Loucy (cell line): Measurements from ENCODE around the gene STAU1.

ENCODE experiments used
- H2AFZ ChIP-seq: fragments of 200-600 bp; sonication (generic); 2 replicates; pipeline ENCODE4 v1.6.0; 2016; ENCODE audit warnings: antibody characterized with exemption, mild to moderate bottlenecking, low read length, moderate library complexity
- H3F3A ChIP-seq: fragments of 200-600 bp; 2 replicates; pipeline ENCODE4 v1.6.0; 2016; ENCODE audit warnings: antibody characterized with exemption, low read depth, mild to moderate bottlenecking
- H3K27me3 ChIP-seq: fragments of 200-600 bp; sonication (generic); 2 replicates; pipeline ENCODE4 v1.6.1; 2014; ENCODE audit warnings: low read length, mild to moderate bottlenecking; ENCODE audit not compliant: insufficient read depth, poor library complexity, severe bottlenecking
- H3K36me3 ChIP-seq: fragments of 200-600 bp; sonication (generic); 2 replicates; pipeline ENCODE4 v1.6.1; 2016; ENCODE audit warnings: low read length; ENCODE audit not compliant: insufficient read depth
- H3K4me1 ChIP-seq: fragments of 200-600 bp; sonication (generic); 2 replicates; pipeline ENCODE4 v1.5.1; 2014; ENCODE audit warnings: low read length, mild to moderate bottlenecking; ENCODE audit not compliant: insufficient read depth, poor library complexity, severe bottlenecking
- H3K4me2 ChIP-seq: fragments of 200-600 bp; sonication (generic); 2 replicates; pipeline ENCODE4 v1.6.0; 2014; ENCODE audit warnings: antibody characterized with exemption, low read length, low read depth, mild to moderate bottlenecking; ENCODE audit not compliant: poor library complexity, severe bottlenecking
- H3K4me3 ChIP-seq: fragments of 200-600 bp; sonication (generic); 2 replicates; pipeline ENCODE4 v1.5.1; 2014; ENCODE audit warnings: low read length, mild to moderate bottlenecking, mixed read lengths; ENCODE audit not compliant: poor library complexity, severe bottlenecking
- H3K79me2 ChIP-seq: fragments of 200-600 bp; sonication (generic); 2 replicates; pipeline ENCODE4 v1.6.1; 2014; ENCODE audit warnings: low read length; ENCODE audit not compliant: insufficient read depth
- H3K9ac ChIP-seq: fragments of 200-600 bp; sonication (generic); 2 replicates; pipeline ENCODE4 v1.6.0; 2014; ENCODE audit warnings: mild to moderate bottlenecking, low read depth, low read length, moderate library complexity; ENCODE audit not compliant: poor library complexity, severe bottlenecking
- H3K9me2 ChIP-seq: fragments of 200-600 bp; sonication (generic); replicated peaks from 2 replicates; pipeline ENCODE4 v1.6.1; 2016; ENCODE audit warnings: low read depth, low read length, mixed read lengths
- H3K9me3 ChIP-seq: fragments of 200-600 bp; sonication (generic); 2 replicates; pipeline ENCODE4 v1.6.1; 2014; ENCODE audit warnings: mild to moderate bottlenecking, antibody characterized with exemption, low read length, low read depth; ENCODE audit not compliant: insufficient read depth
- H4K20me1 ChIP-seq: fragments of 200-600 bp; sonication (generic); 2 replicates; pipeline ENCODE4 v1.6.0; 2014; ENCODE audit warnings: antibody characterized with exemption, low read length, mild to moderate bottlenecking; ENCODE audit not compliant: insufficient read depth, poor library complexity, severe bottlenecking
- CTCF ChIP-seq: fragments of 200-600 bp; sonication (generic); conservative IDR thresholded peaks from 2 replicates; pipeline ENCODE4 v1.5.1; 2014; ENCODE audit warnings: mild to moderate bottlenecking, antibody characterized with exemption, low read length
- EZH2phosphoT487 ChIP-seq: fragments of 200-600 bp; IDR thresholded peaks from 2 replicates; pipeline ENCODE4 v1.6.1; 2018; ENCODE audit warnings: antibody characterized with exemption, mild to moderate bottlenecking, moderate library complexity, borderline replicate concordance

STAU1 gene

GRCh38 chr20:49156481-49156880, 31.7 kb downstream of the STAU1 start:
- no peak for TF ChIP-seq CTCF
- TF ChIP-seq EZH2phosphoT487, result no peak
- H3K4me2 ChIP-seq, result no peak overlapping the region
- no peaks in the 10 kb centered on the region for H3K27me3 ChIP-seq
- no peak overlapping the region for H3K4me3 ChIP-seq
- H4K20me1 ChIP-seq, result peaks cover 29% of the 10 kb centered on the region
- no peaks in the 10 kb centered on the region for H3K9me3 ChIP-seq
- no peak overlapping the region for H3K9ac ChIP-seq
- H2AFZ ChIP-seq, result no peak overlapping the region
- H3F3A ChIP-seq, result no peaks in the 10 kb centered on the region
- peaks cover 67% of the 10 kb centered on the region for H3K79me2 ChIP-seq
- H3K4me1 ChIP-seq, result no peaks in the 10 kb centered on the region
- peaks cover 26% of the 10 kb centered on the region; the same call in 1 of the 2 replicates for H3K36me3 ChIP-seq
- H3K9me2 ChIP-seq, result no peaks in the 10 kb centered on the region

- H3K9me3 ChIP-seq, result no peaks in the 10 kb centered on the region
- no peak overlapping the region for H3K9ac ChIP-seq
- H3K4me3 ChIP-seq, result no peak overlapping the region
- H3K79me2 ChIP-seq, result peaks cover 42% of the 10 kb centered on the region; the same call in 1 of the 2 replicates
- H3K4me1 ChIP-seq, result no peaks in the 10 kb centered on the region
- no peaks in the 10 kb centered on the region for H3K9me2 ChIP-seq
- H4K20me1 ChIP-seq, result peaks cover 11% of the 10 kb centered on the region
- peaks cover 59% of the 10 kb centered on the region; the same call in 1 of the 2 replicates for H3K36me3 ChIP-seq
- H3F3A ChIP-seq, result no peaks in the 10 kb centered on the region
- H3K27me3 ChIP-seq, result no peaks in the 10 kb centered on the region
- no peak for TF ChIP-seq EZH2phosphoT487
- no peak for TF ChIP-seq CTCF
- H3K4me2 ChIP-seq, result no peak overlapping the region
- H2AFZ ChIP-seq, result no peak overlapping the region
Observed at GRCh38 chr20:49151436-49151835, 36.7 kb downstream of the STAU1 start.

- no peak overlapping the region for H2AFZ ChIP-seq
- H3K4me2 ChIP-seq, result no peak overlapping the region
- peaks cover 35% of the 10 kb centered on the region; the same call in 1 of the 2 replicates for H3K79me2 ChIP-seq
- no peaks in the 10 kb centered on the region for H3K9me3 ChIP-seq
- H3F3A ChIP-seq, result no peaks in the 10 kb centered on the region
- peaks cover 70% of the 10 kb centered on the region; the same call in 1 of the 2 replicates for H3K36me3 ChIP-seq
- H3K9me2 ChIP-seq, result no peaks in the 10 kb centered on the region
- H3K27me3 ChIP-seq, result no peaks in the 10 kb centered on the region
- H3K9ac ChIP-seq, result no peak overlapping the region
- TF ChIP-seq CTCF (no peak), EZH2phosphoT487 (no peak)
- H4K20me1 ChIP-seq, result no peaks in the 10 kb centered on the region
- H3K4me3 ChIP-seq, result no peak overlapping the region
- H3K4me1 ChIP-seq, result no peaks in the 10 kb centered on the region
Observed at GRCh38 chr20:49149281-49150045, 38.7 kb downstream of the STAU1 start.
